IMR-90 (cell line): ENCODE data around the gene PNMA8B. TPM values are rescaled to one million over a fixed set of nuclear protein-coding genes. Genes with fewer than 3 reads are reported as not detected.

ENCODE experiments used
- ATAC-seq: fragments of 200-7000 bp; cut with Tn5 transposase; 2 replicates; pipeline ENCODE4 v1.9.1; 2020; ENCODE audit warnings: low read depth, mild to moderate bottlenecking, moderate library complexity
- BruUV-seq: library from RNA; stranded (reverse); fragments of 400-500 nt; replicated peaks from 2 replicates; lab custom pipeline; 2021; lab: Mats Ljungman, UMichigan
- CTCF ChIA-PET: fragments of 300-600 bp; formaldehyde crosslinking; extraction: SDS; loops from one replicate; lab custom pipeline; 2021; ENCODE audit warnings: antibody characterized with exemption; lab: Yijun Ruan, JAX
- POLR2A ChIA-PET: fragments of 300-600 bp; sonication (Branson Sonifier 250); formaldehyde crosslinking; loops from one replicate; lab custom pipeline; 2022; ENCODE audit warnings: antibody characterized with exemption; ENCODE audit not compliant: unreplicated experiment; lab: Charles Lee
- DNase-seq: peaks from one replicate; pipeline ENCODE4 v3.0.0; 2013
- H2AFZ ChIP-seq: replicated peaks from 2 replicates; pipeline ENCODE3; 2013; ENCODE audit warnings: low read length, mild to moderate bottlenecking; ENCODE audit not compliant: poor library complexity
- H2AK5ac ChIP-seq: 2 replicates; pipeline ENCODE4 v1.6.1; 2013; ENCODE audit warnings: low read depth, low read length, inconsistent platforms
- H2AK9ac ChIP-seq: replicated peaks from 2 replicates; pipeline ENCODE3; 2013; ENCODE audit warnings: mild to moderate bottlenecking, low read depth, low read length, moderate library complexity; ENCODE audit not compliant: poor library complexity
- H2BK120ac ChIP-seq: 2 replicates; pipeline ENCODE4 v1.6.1; 2013; ENCODE audit warnings: low read depth, low read length, inconsistent platforms
- H2BK15ac ChIP-seq: 3 replicates; pipeline ENCODE4 v1.6.1; 2013; ENCODE audit warnings: low read depth, low read length, inconsistent platforms
- H2BK20ac ChIP-seq: 2 replicates; pipeline ENCODE4 v1.6.1; 2013; ENCODE audit warnings: low read depth, mild to moderate bottlenecking, inconsistent platforms, low read length, moderate library complexity
- H2BK5ac ChIP-seq: 2 replicates; pipeline ENCODE4 v1.6.1; 2013; ENCODE audit warnings: mild to moderate bottlenecking, low read depth, low read length, inconsistent platforms; ENCODE audit not compliant: poor library complexity, severe bottlenecking
- H3K14ac ChIP-seq: replicated peaks from 2 replicates; pipeline ENCODE4 v1.6.1; 2013; ENCODE audit warnings: low read depth, low read length, inconsistent platforms
- H3K18ac ChIP-seq: 2 replicates; pipeline ENCODE4 v1.6.1; 2013; ENCODE audit warnings: low read depth, low read length, control low read depth
- H3K23ac ChIP-seq: 2 replicates; pipeline ENCODE4 v1.6.1; 2013; ENCODE audit warnings: low read depth, low read length, inconsistent platforms
- H3K27ac ChIP-seq: 2 replicates; pipeline ENCODE4 v1.5.1; 2013; ENCODE audit warnings: mild to moderate bottlenecking, control low read depth, low read length; ENCODE audit not compliant: insufficient read depth
- H3K27me3 ChIP-seq: 2 replicates; pipeline ENCODE4 v1.6.1; 2013; ENCODE audit warnings: low read length; ENCODE audit not compliant: control insufficient read depth, insufficient read depth
- H3K36me3 ChIP-seq: 2 replicates; pipeline ENCODE4 v1.6.1; 2013; ENCODE audit warnings: low read length, mixed read lengths; ENCODE audit not compliant: control insufficient read depth, insufficient read depth
- H3K4ac ChIP-seq: 2 replicates; pipeline ENCODE4 v1.6.1; 2013; ENCODE audit warnings: low read depth, low read length, inconsistent platforms
- H3K4me1 ChIP-seq: 2 replicates; pipeline ENCODE4 v1.6.1; 2013; ENCODE audit warnings: low read length, mixed read lengths; ENCODE audit not compliant: control insufficient read depth, insufficient read depth
- H3K4me2 ChIP-seq: 2 replicates; pipeline ENCODE4 v1.6.1; 2013; ENCODE audit warnings: low read depth, mild to moderate bottlenecking, control low read depth, low read length, moderate library complexity
- H3K4me3 ChIP-seq: 2 replicates; pipeline ENCODE4 v1.5.1; 2013; ENCODE audit warnings: low read depth, mild to moderate bottlenecking, control low read depth, low read length, moderate library complexity; ENCODE audit not compliant: insufficient read depth
- H3K56ac ChIP-seq: 2 replicates; pipeline ENCODE4 v1.6.1; 2013; ENCODE audit warnings: low read length, inconsistent platforms; ENCODE audit not compliant: insufficient read depth; ENCODE audit errors: extremely low read depth
- H3K79me1 ChIP-seq, 2 experiments: 2 replicates each; pipeline ENCODE4 v1.6.1; 2013; ENCODE audit warnings: low read length in 2 of 2, inconsistent platforms in 1 of 2, low read depth in 1 of 2
- H3K9ac ChIP-seq: 2 replicates; pipeline ENCODE4 v1.6.1; 2013; ENCODE audit warnings: low read depth, low read length, control low read depth
- H3K9me1 ChIP-seq: 2 replicates; pipeline ENCODE4 v1.6.1; 2013; ENCODE audit warnings: low read length, inconsistent platforms; ENCODE audit not compliant: insufficient read depth
- H3K9me3 ChIP-seq: 2 replicates; pipeline ENCODE4 v1.6.1; 2013; ENCODE audit warnings: low read length; ENCODE audit not compliant: control insufficient read depth, insufficient read depth
- H4K20me1 ChIP-seq: 2 replicates; pipeline ENCODE4 v1.6.1; 2013; ENCODE audit warnings: low read length, inconsistent platforms; ENCODE audit not compliant: insufficient read depth
- H4K5ac ChIP-seq: 2 replicates; pipeline ENCODE4 v1.6.1; 2013; ENCODE audit warnings: mild to moderate bottlenecking, low read depth, low read length, control low read depth
- H4K8ac ChIP-seq, 2 experiments: 2 replicates each; pipeline ENCODE4 v1.6.1; 2013; ENCODE audit warnings: low read depth in 2 of 2, low read length in 2 of 2, control low read depth in 1 of 2, inconsistent platforms in 1 of 2
- H4K91ac ChIP-seq: 2 replicates; pipeline ENCODE4 v1.6.1; 2013; ENCODE audit warnings: low read depth, low read length, inconsistent platforms; ENCODE audit not compliant: insufficient read depth
- CHD1 ChIP-seq: IDR thresholded peaks from 2 replicates; pipeline ENCODE4 v1.6.1; 2012; ENCODE audit warnings: low read depth, low read length, improper control_type of control experiment
- USF2 ChIP-seq: fragments of 150-350 bp; IDR thresholded peaks from 2 replicates; pipeline ENCODE4 v1.6.1; 2017; ENCODE audit warnings: mild to moderate bottlenecking, antibody characterized with exemption, low read length, low read depth
- WGBS, 2 experiments: methylation state at CpG; one replicate each; pipeline versions ENCODE4 v1.1.5 to v1.1.7; 2013; ENCODE audit warnings: missing lambda C conversion rate in 2 of 2; ENCODE audit not compliant: insufficient read length in 1 of 2; ENCODE audit errors: extremely low coverage in 2 of 2; 5-methylcytosine and 5-hydroxymethylcytosine counted together
- dilution Hi-C: fragments of 300-500 bp; cut with HindIII; formaldehyde crosslinking; loops from one replicate; pipeline ENCODE4 v1.14.3; 2018; ENCODE audit warnings: low sequenced_read_pairs; ENCODE audit not compliant: unreplicated experiment
- in situ Hi-C: fragments of 300-500 bp; cut with MboI; formaldehyde crosslinking; loops from 3 replicates; pipeline ENCODE4 v1.14.3; 2019; ENCODE audit warnings: low sequenced_read_pairs, inconsistent platforms, mixed read lengths
- intact Hi-C: fragments of 100-400 bp; cut with micrococcal nuclease; formaldehyde crosslinking; loops from 2 replicates; pipeline ENCODE4 v1.10.0; 2022
- polyA plus RNA-seq, 3 experiments: library from polyadenylated mRNA; depleted of rRNA; stranded (reverse); fragments of >200 nt; gene quantifications; 2 replicates each; pipeline ENCODE4 v1.2.3, GENCODE V29; 2012; ENCODE audit warnings: low replicate concordance in 1 of 3
- total RNA-seq: library from RNA; depleted of rRNA; stranded (reverse); fragments of >200 nt; gene quantifications from 2 replicates; pipeline ENCODE4 v1.2.3, GENCODE V29; 2012

Gene PNMA8B
- total and polyA plus RNA-seq, 2 of the 4 experiments (the other 2 are of a cell fraction): 0.12 to 0.18 TPM

DNA sequence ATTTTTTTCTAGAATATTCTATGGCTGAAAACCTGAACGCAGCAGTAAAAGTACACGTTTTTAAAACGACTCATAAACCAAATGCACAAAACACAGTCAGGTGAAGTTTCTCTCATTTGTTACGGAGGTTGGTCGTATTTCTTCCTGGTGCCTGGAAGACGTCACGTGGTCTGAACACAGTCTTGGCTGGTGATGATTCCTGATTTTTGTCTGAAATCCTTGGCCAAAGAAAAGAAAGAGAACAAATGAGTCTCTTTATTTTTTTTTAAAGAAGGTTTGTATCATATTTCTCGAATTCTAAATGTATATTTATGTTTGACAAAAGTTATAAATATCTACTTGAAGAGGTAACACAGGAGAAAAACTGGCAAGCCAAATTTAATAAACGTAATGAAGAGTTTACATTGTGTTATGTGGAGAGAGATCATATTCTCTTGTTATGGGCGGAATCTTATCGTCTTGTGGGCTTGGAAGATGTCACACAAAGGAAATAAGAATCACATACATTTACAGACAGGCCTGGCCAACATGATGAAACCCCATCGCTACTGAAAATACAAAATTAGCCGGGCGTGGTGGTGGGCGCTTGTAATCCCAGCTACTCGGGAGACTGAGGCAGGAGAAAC, 14.3 kb downstream of the PNMA8B start:
- H2BK5ac ChIP-seq: peak overlapping the region; percentile 72
- peak; percentile 55 for DNase-seq
- H3K56ac ChIP-seq: no peak overlapping the region
- H2BK20ac ChIP-seq: peak overlapping the region; percentile 16; the same call in 1 of the 2 replicates
- H4K8ac ChIP-seq: peak overlapping the region; percentile 66 to 83
- H3K9me1 ChIP-seq: peaks cover 3% of the 10 kb centered on the region; the same call in 1 of the 2 replicates
- no peaks in the 10 kb centered on the region for H3K9me3 ChIP-seq
- H3K36me3 ChIP-seq: no peaks in the 10 kb centered on the region
- peak overlapping the region; percentile 47; the same call in 1 of the 2 replicates for H2AK5ac ChIP-seq
- peak overlapping the region; percentile 96; the same call in 1 of the 2 replicates for H3K27ac ChIP-seq
- no TSS peak for BruUV-seq
- no CpG with 5 or more reads among the region's 16 CpGs for WGBS, 2 experiments
- peaks cover 6% of the 10 kb centered on the region for H3K4me1 ChIP-seq
- peak overlapping the region; percentile 66; the same call in 1 of the 2 replicates for H3K4ac ChIP-seq
- H3K9ac ChIP-seq: peak overlapping the region; percentile 53; the same call in 1 of the 2 replicates
- ChIA-PET POLR2A (interaction anchor here (0.6 kb wide), 1 partner anchor 117 kb away, joined by 16 read pairs; no protein-coding TSS in a partner anchor), CTCF (no interaction called here)
- peak overlapping the region; percentile 48; the same call in 1 of the 2 replicates for H3K23ac ChIP-seq
- H4K20me1 ChIP-seq: no peaks in the 10 kb centered on the region
- dilution Hi-C loops (no loop called here), intact Hi-C loops (no loop called here), in situ Hi-C loops (loop anchor here (10.0 kb wide), 1 partner anchor 197 kb away; no protein-coding TSS in a partner anchor)
- peak overlapping the region; percentile 52 for H3K4me2 ChIP-seq
- H2AK9ac ChIP-seq: no peak overlapping the region
- H2AFZ ChIP-seq: no peak overlapping the region
- no peaks in the 10 kb centered on the region for H3K27me3 ChIP-seq
- no peak overlapping the region for H4K91ac ChIP-seq
- peak overlapping the region; percentile 39; the same call in 1 of the 2 replicates for H2BK120ac ChIP-seq
- peak; percentile 28; the same call in 1 of the 2 replicates for ATAC-seq
- 0 out of 2 replicates have a peak overlapping the region, but pooled peaks have one; percentile 0 for H3K14ac ChIP-seq
- no peak overlapping the region for H3K4me3 ChIP-seq
- H4K5ac ChIP-seq: peak overlapping the region; percentile 76
- H2BK15ac ChIP-seq: peak overlapping the region; percentile 54; the same call in 1 of the 3 replicates
- TF ChIP-seq CHD1: no peak
- peak; percentile 82 for TF ChIP-seq USF2
- no peaks in the 10 kb centered on the region for H3K79me1 ChIP-seq
- peak overlapping the region; percentile 73 for H3K18ac ChIP-seq
